Ishikawa (cell line): ENCODE results near the gene TFB2M.

ENCODE experiments used
- CEBPB ChIP-seq: IDR thresholded peaks from 2 replicates; pipeline ENCODE4 v1.6.1; 2012
- CREB1 ChIP-seq: IDR thresholded peaks from 2 replicates; pipeline ENCODE4 v1.6.1; 2012; ENCODE audit warnings: low read depth
- EGR1 ChIP-seq: IDR thresholded peaks from 2 replicates; pipeline ENCODE4 v1.6.1; 2012
- EP300 ChIP-seq: IDR thresholded peaks from 2 replicates; pipeline ENCODE4 v1.6.1; 2012; ENCODE audit warnings: borderline replicate concordance
- FOXM1 ChIP-seq: IDR thresholded peaks from 2 replicates; pipeline ENCODE4 v1.6.1; 2012; ENCODE audit warnings: low read depth, borderline replicate concordance
- MAX ChIP-seq: IDR thresholded peaks from 2 replicates; pipeline ENCODE4 v1.6.1; 2012
- NFIC ChIP-seq: IDR thresholded peaks from 2 replicates; pipeline ENCODE4 v1.6.1; 2012
- RAD21 ChIP-seq: IDR thresholded peaks from 2 replicates; pipeline ENCODE4 v1.6.1; 2012; ENCODE audit warnings: low read depth
- REST ChIP-seq: IDR thresholded peaks from 2 replicates; pipeline ENCODE4 v1.6.1; 2012; ENCODE audit warnings: low read depth, mild to moderate bottlenecking
- TAF1 ChIP-seq: IDR thresholded peaks from 2 replicates; pipeline ENCODE4 v1.6.1; 2012; ENCODE audit warnings: low read depth, mild to moderate bottlenecking
- TCF12 ChIP-seq: IDR thresholded peaks from 2 replicates; pipeline ENCODE4 v1.6.1; 2012; ENCODE audit warnings: low read depth
- TEAD4 ChIP-seq: IDR thresholded peaks from 2 replicates; pipeline ENCODE4 v1.6.1; 2012
- YY1 ChIP-seq: IDR thresholded peaks from 2 replicates; pipeline ENCODE4 v1.6.1; 2012; ENCODE audit warnings: low read depth
- ZBTB7A ChIP-seq: IDR thresholded peaks from 2 replicates; pipeline ENCODE4 v1.6.1; 2012; ENCODE audit warnings: low read depth
- TF ChIP-seq, protein P1 (sequence below): IDR thresholded peaks from 2 replicates; pipeline ENCODE4 v1.6.1; 2012

TFB2M gene

DNA sequence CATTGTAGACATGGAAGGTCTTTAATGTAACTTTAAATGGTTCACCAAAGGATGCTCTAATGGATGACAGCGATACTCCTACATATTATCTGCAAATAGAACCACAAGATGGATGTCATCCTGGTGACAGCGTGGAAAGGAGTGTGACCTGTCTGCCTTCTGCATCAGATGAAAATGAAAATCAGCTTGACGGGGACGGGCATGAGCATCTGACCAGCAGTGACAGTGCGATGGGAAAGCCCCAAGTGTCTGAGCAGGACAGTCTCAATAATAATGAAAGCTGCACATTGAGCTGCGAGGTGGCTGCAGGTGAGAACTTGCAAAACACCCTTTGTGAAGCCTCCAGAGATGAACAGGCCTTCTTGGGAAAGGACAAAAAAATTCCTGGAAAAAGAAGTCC, 25.4 kb upstream of the TFB2M start:
- TF ChIP-seq TEAD4 (no peak), CEBPB (no peak), CREB1 (no peak), RAD21 (no peak), TCF12 (no peak), ZBTB7A (no peak), EGR1 (no peak), EP300 (no peak), TAF1 (no peak), REST (no peak), NFIC (no peak), FOXM1 (no peak), MAX (no peak), YY1 (no peak)
- TF ChIP-seq, protein P1, sequence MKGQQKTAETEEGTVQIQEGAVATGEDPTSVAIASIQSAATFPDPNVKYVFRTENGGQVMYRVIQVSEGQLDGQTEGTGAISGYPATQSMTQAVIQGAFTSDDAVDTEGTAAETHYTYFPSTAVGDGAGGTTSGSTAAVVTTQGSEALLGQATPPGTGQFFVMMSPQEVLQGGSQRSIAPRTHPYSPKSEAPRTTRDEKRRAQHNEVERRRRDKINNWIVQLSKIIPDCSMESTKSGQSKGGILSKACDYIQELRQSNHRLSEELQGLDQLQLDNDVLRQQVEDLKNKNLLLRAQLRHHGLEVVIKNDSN: no peak

GRCh38 chr1:246591047-246591446, 25.0 kb upstream of the TFB2M start:
- no peak for TF ChIP-seq REST
- TF ChIP-seq TCF12: no peak
- no peak for TF ChIP-seq RAD21
- TF ChIP-seq CREB1: no peak
- no peak for TF ChIP-seq TEAD4
- TF ChIP-seq ZBTB7A: no peak
- TF ChIP-seq, protein P1: no peak
- no peak for TF ChIP-seq EGR1
- no peak for TF ChIP-seq CEBPB
- no peak for TF ChIP-seq EP300
- TF ChIP-seq TAF1: no peak
- TF ChIP-seq YY1: no peak
- TF ChIP-seq FOXM1: no peak
- no peak for TF ChIP-seq NFIC
- no peak for TF ChIP-seq MAX

- TF ChIP-seq EGR1 (no peak), CREB1 (no peak), NFIC (no peak), FOXM1 (no peak), TAF1 (no peak), ZBTB7A (no peak), EP300 (no peak), RAD21 (no peak), CEBPB (no peak), REST (no peak), YY1 (no peak), TCF12 (no peak), TEAD4 (no peak), MAX (no peak)
- TF ChIP-seq, protein P1: no peak
These were observed 22.2 kb upstream of the TFB2M start for GRCh38 chr1:246588159-246588721.
